Gastroesophageal sphincter (tissue), 3 donors: Measurements from ENCODE around the gene PBRM1.

ENCODE experiments used
- CTCF ChIP-seq, 4 experiments: fragments of 200-600 bp in 2 of 4; fragments of 450-650 bp in 2 of 4; sonication (generic) in 1 of 4; IDR thresholded peaks; one replicate each; pipeline ENCODE4 v1.5.1; 2017 to 2019; ENCODE audit warnings: antibody characterized with exemption in 4 of 4, mild to moderate bottlenecking in 2 of 4, moderate library complexity in 2 of 4
- POLR2A ChIP-seq, 2 donors: fragments of 450-650 bp; IDR thresholded peaks; one replicate each; pipeline ENCODE4 v1.6.1; 2017; ENCODE audit warnings: antibody characterized with exemption in 2 of 2, mild to moderate bottlenecking in 2 of 2, moderate library complexity in 1 of 2
- POLR2AphosphoS5 ChIP-seq: sonication (generic); formaldehyde crosslinking; IDR thresholded peaks from one replicate; pipeline ENCODE4 v1.6.1; 2017; ENCODE audit warnings: antibody characterized with exemption

DNA sequence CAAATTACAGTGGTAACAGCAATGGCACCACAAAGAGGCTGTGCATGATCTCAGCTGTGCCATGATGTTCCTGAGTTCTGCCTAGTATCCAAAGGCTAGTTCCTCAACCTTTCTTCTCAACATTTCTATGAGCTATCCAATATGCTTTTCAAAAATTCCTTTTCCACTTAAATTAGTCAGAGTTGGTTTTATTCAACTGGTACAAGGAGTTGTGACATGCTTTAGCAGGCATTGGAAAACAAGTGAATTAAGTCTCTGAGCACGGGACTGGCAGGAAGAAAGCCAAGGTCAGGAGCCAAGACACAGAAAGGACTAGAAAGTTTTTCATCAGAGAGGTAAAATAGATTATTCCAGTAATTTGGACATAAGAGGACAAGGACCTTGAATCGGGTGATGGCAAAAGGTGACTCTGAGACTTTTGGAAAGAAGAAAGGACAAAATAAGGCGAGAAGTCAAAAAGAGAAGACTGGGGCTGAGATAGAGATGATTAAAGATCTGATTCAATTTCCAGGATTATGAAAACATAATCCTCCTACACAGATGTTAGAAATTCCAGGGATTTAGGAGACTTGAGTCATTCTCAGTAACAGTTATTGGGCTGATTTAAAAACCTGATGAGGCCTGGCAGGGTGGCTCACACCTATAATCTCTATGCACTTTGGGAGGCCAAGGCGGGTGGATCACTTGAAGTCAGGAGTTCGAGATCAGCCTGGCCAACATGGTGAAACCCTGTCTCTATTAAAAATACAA is 36.1 kb downstream of the PBRM1 start:
- TF ChIP-seq CTCF (IDR thresholded peaks at IDR 0.05) = no peak
- no peak for TF ChIP-seq POLR2AphosphoS5
- TF ChIP-seq POLR2A (IDR thresholded peaks at IDR 0.05) = no peak
